HG02870 (cell line): ENCODE measurements around the gene CD300A.
A peak's percentile ranks its signal among the peaks of the same experiment; 100 is the strongest.
"Not testable (repeated sequence)": the region's sequence is repeated elsewhere in the genome, so short reads cannot be mapped to it uniquely, and the experiment has no call there.

Source experiments
- ATAC-seq: cut with Tn5 transposase; IDR thresholded peaks from one replicate; pipeline ENCODE4 v1.9.1; 2021; ENCODE audit warnings: mild to moderate bottlenecking, moderate library complexity; ENCODE audit not compliant: unreplicated experiment

The CD300A gene

GRCh38 chr17:74516561-74517328, 50.3 kb downstream of the CD300A start:
- no peak for ATAC-seq

DNA sequence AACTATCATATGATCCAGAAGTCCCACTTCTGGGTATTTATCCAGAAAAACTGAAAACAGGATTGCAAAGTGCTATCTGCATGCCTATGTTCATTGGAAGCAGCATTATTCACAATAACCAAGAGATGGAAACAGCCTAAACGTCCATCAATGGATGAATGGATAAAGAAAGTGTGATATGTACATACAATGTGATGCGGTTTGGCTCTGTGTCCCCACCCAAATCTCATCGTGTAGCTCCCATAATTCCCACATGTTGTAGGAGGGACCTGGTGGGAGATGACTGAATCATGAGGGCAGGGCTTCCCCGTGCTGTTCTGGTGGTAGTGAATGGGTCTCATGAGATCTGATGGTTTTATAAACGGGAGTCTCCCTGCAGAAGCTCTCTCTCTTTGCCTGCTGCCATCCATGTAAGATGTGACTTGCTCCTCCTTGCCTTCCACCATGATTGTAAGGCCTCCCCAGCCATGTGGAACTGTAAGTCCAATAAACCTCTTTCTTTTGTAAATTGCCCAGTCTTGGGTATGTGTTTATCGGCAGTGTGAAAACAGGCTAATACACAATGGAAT, 52.1 kb downstream of the CD300A start:
- not testable (repeated sequence) for ATAC-seq

- no peak for ATAC-seq
Observed at GRCh38 chr17:74520016-74520434, 53.6 kb downstream of the CD300A start.

- no peak for ATAC-seq
Observed at GRCh38 chr17:74520790-74521480, 54.5 kb downstream of the CD300A start.

- ATAC-seq = no peak
Observed at GRCh38 chr17:74521701-74522201, 55.3 kb downstream of the CD300A start.

- ATAC-seq = no peak
Observed at GRCh38 chr17:74522381-74523105, 56.1 kb downstream of the CD300A start.

- no peak for ATAC-seq
Observed at GRCh38 chr17:74523308-74523707, 56.9 kb downstream of the CD300A start.

DNA sequence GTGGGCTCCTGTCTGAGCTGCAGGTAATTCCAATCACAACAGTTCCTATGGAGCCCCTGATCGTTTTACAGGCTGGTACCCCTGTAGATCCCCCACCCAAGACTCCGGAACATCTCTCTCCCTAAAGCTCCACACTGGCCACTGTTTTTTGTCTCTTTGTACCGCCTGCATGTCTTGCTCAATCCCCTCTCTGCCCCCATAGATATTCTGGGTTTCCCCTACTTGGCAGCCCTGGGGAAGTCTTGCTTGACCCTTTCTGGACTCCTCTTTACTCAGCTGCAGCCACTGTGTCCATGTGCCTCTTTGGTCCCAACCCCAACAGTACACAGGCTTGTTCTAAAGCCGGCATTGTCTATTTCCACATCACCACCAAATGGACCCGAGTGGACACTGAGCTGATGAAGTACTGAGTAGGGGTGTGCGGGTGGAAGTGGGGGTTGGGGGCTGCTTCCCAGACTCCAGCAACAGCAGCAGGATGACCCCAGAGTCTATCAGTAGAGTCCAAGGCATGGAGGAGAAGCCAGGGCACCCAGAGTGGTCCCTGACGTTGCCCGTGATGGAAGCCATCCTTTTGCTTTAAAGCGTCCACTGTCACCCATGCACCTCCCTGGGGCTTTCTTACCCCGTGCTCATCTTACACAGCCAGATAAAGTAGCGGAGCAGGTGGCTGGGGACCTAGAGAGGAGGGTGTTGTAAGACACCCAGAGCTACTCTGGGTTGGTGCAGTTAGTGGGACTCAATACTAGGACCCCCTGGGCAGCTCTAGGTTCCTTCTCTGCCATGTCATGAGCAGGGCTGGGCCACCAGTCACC, 58.4 kb downstream of the CD300A start:
- no peak for ATAC-seq

DNA sequence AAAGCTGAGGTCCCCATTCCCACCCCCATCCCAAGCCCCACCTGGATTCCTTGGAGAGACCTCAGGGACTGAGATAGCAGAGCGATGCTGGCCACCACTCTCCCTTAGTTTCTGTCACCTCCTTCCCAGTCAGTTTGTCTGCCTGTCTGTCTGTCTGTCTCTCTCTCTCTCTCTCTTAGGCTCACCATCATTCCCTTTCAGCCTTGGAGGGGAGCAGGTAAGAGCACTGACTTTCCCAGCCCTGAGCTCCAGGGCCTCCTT, 59.0 kb downstream of the CD300A start:
- ATAC-seq = no peak

DNA sequence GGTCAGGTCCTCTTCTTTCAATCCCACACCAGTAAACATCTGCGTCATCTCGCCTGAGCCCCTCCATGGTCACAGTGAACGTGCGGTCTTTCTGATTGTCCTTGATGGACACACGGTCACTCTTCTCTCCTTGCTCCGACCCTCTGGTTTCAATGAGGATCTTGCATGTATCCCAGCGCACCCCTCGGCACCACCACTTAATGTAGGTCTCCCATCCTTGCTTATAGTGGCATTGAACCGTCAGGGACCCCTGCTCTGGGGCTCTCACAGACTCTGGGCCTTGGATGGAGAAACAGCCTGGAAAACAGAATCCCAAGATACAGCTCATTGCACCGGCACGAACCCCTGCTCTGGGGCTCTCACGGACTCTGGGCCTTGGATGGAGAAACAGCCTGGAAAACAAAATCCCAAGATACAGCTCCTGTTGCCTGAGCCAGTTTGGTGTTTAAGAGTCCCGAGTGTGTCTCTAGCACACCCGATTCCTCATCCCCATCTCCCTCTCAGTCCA, 59.4 kb downstream of the CD300A start:
- ATAC-seq = no peak

DNA sequence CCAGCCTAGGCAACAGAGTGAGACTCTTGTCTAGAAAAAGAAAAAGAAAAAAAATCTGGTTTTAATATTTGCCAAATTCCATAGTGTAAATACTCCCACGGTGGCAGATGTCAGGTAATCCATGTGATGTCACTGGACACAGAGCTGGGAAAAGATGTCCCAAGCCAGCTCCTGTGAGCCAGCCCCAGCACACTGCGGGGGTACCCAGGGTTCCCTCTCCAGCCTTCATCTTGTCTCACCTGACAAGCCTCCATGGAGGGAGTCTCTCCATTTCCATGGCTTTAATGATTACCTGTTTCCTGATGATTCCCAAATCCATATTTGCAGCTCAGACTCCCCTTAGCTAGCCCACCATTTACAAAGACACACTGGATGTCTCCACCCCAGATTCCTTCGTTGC, 60.2 kb downstream of the CD300A start:
- ATAC-seq = no peak

GRCh38 chr17:74527081-74527480, 60.6 kb downstream of the CD300A start:
- ATAC-seq = no peak

DNA sequence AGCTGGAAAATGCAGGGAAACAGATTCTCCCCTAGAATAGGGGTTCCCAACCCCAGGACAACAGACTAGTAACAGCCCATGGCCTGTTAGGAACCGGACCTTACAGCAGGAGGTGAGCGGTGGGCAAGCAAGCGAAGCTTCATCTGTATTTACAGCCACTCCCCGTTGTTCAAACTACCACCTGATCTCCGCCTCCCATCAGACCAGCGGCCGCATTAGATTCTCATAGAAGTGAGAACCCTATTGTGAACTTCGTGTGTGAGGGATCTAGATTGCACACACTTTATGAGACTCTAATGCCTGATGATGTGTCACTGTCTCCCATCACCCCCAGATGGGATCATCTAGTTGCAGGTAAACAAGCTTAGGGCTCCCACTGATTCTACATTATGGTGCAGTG, 61.3 kb downstream of the CD300A start:
- ATAC-seq = no peak

DNA sequence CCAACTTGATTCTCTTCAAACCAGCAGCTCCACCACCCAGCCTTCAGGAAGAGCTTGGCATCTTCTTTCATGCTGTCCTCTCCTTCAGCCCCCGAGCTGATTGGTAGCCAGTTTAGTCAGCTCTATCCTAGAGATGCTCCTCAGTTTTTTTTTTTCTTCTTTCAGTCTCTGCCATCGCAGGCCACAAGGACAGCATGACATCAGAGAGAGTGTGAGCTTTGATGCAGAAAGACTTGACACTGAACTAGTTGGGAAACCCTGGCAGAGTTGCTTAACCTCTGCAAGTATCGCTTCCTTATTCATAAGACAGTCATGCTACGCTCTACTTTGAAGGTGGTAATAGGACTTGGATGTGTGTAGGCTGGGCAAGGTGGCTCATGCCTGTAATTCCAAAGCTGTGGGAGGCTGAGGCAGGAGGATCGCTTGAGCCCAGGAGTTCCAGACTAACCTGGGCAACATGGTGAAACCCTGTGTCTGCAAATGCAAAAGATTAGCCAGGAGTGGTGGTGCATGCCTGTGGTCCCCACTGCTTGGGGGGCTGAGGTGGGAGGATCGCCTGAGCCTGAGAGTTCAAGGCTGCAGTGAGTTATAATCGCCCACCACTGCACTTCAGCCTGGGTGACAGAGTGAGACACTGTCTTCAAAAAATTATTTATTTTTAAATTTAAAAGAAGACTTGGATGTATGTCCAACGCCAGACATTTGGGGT, 62.2 kb downstream of the CD300A start:
- ATAC-seq = peak; percentile 83

DNA sequence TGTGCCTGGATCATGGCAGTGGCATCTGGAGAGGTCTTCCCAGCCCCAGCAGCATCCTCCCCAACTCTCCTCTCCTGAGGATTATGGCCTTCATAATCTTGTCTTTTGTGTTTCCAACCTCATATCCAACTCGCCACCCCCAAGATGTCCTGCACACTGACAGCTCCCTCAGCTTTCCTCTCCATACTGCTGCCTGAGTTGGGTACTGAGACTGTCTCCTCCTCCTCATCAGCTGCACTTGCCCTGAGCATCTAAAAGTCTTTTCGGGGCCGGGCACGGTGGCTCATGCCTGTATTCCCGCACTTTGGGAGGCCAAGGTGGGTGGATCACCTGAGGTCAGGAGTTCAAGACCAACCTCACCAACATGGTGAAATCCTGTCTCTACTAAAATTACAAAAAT, 62.8 kb downstream of the CD300A start:
- no peak for ATAC-seq

- ATAC-seq = no peak
Observed at GRCh38 chr17:74530831-74531150, 64.4 kb downstream of the CD300A start.

DNA sequence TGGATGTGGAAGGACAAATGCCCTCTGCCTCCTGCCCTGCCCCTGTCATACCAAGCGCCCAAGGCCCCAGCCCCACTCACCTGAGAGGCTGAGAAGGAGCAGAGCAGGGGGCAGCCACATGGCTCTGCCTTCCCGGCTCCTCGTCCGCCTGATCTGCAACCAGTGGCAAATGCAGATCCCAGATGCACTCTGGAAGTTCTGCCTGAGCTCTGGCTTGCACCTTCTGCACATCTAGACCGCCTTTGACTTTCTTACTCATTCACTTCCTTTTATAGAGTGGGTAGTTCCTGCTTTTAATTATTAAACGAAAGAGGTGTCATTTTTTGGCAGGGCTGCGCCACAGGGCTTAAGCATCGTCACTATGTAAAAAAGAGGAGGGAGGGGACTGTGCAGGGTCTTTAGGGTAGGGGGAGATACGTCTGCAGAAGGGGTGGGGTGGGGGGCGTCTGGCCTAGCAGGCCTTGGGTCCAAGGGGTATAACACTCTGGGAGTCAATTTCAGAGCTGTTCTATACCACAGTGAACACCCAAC, 64.9 kb downstream of the CD300A start, which contains the start of gene CD300LB:
CD300LB (minus strand) TSS at position 245 of the 531 bp plus-strand sequence; CDS start at position 120, 125 bp downstream.
- no peak for ATAC-seq

DNA sequence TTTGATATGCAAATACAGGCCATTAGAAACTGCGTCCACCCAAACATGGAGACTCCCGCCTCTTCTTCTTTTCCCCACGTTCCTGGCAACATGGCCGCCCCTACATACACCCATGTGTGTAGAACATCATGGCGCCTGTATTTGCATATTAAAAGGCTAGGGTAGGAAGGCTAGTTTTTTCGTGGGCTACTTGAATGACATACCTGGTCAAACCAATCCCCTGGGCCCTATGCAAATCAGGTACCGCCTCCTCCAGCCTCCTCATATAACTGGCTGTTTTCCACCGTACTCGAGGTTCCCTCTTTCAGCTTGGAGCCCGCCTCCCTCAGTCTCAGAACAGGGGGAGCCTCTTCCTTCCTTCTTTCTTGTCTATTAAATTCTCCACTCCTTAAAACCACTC, 65.7 kb downstream of the CD300A start:
- no peak for ATAC-seq
